H9 (cell line): ENCODE measurements around the gene AFAP1L2. TPM values are rescaled to one million over a fixed set of nuclear protein-coding genes. Genes with fewer than 3 reads are reported as not detected.

Source experiments
- DNase-seq: peaks from one replicate; pipeline ENCODE4 v3.0.0-alpha.2; 2017
- H2AFZ ChIP-seq: one replicate; pipeline ENCODE4 v1.6.1; 2013; ENCODE audit warnings: mild to moderate bottlenecking, low read length, control low read depth, moderate library complexity
- H2AK5ac ChIP-seq: 2 replicates; pipeline ENCODE4 v1.6.1; 2013; ENCODE audit warnings: low read length, control low read depth, mixed read lengths; ENCODE audit not compliant: insufficient read length
- H2BK120ac ChIP-seq: one replicate; pipeline ENCODE4 v1.6.1; 2013; ENCODE audit warnings: low read depth, mild to moderate bottlenecking, low read length, control low read depth, inconsistent platforms; ENCODE audit not compliant: poor library complexity, severe bottlenecking
- H2BK12ac ChIP-seq: 2 replicates; pipeline ENCODE4 v1.6.1; 2013; ENCODE audit warnings: low read length, control low read depth, mixed read lengths, low read depth; ENCODE audit not compliant: insufficient read length
- H2BK15ac ChIP-seq: 2 replicates; pipeline ENCODE4 v1.6.1; 2013; ENCODE audit warnings: low read depth, low read length, control low read depth
- H2BK20ac ChIP-seq: one replicate; pipeline ENCODE4 v1.6.1; 2013; ENCODE audit warnings: low read depth, mild to moderate bottlenecking, low read length, control low read depth, inconsistent platforms; ENCODE audit not compliant: poor library complexity, severe bottlenecking
- H2BK5ac ChIP-seq: 2 replicates; pipeline ENCODE4 v1.6.1; 2013; ENCODE audit warnings: low read length, control low read depth, mixed read lengths; ENCODE audit not compliant: insufficient read length
- H3K14ac ChIP-seq: 2 replicates; pipeline ENCODE4 v1.6.1; 2013; ENCODE audit warnings: low read length, control low read depth; ENCODE audit not compliant: insufficient read depth
- H3K18ac ChIP-seq: 2 replicates; pipeline ENCODE4 v1.6.1; 2013; ENCODE audit warnings: low read depth, mild to moderate bottlenecking, mixed read lengths, low read length, control low read depth; ENCODE audit not compliant: insufficient read length
- H3K23ac ChIP-seq: 2 replicates; pipeline ENCODE4 v1.6.1; 2013; ENCODE audit warnings: low read length, control low read depth, mixed read lengths, low read depth; ENCODE audit not compliant: insufficient read length
- H3K23me2 ChIP-seq: 2 replicates; pipeline ENCODE4 v1.6.1; 2013; ENCODE audit warnings: low read depth, mild to moderate bottlenecking, mixed read lengths, low read length, control low read depth; ENCODE audit not compliant: insufficient read length, poor library complexity, severe bottlenecking
- H3K27ac ChIP-seq: 2 replicates; pipeline ENCODE4 v1.5.1; 2013; ENCODE audit warnings: low read length, control low read depth, mixed read lengths, low read depth; ENCODE audit not compliant: insufficient read length
- H3K27me3 ChIP-seq: 2 replicates; pipeline ENCODE4 v1.6.1; 2013; ENCODE audit warnings: low read length, control low read depth, inconsistent platforms; ENCODE audit not compliant: insufficient read depth
- H3K4ac ChIP-seq: 2 replicates; pipeline ENCODE4 v1.6.1; 2013; ENCODE audit warnings: low read depth, mild to moderate bottlenecking, control low read depth, inconsistent platforms, low read length, moderate library complexity
- H3K4me1 ChIP-seq: 2 replicates; pipeline ENCODE4 v1.6.1; 2013; ENCODE audit warnings: low read length, control low read depth, inconsistent platforms; ENCODE audit not compliant: insufficient read depth
- H3K4me2 ChIP-seq: 2 replicates; pipeline ENCODE4 v1.6.1; 2013; ENCODE audit warnings: low read length, control low read depth, mixed read lengths; ENCODE audit not compliant: insufficient read length, insufficient read depth
- H3K56ac ChIP-seq: 2 replicates; pipeline ENCODE4 v1.6.1; 2013; ENCODE audit warnings: low read depth, mild to moderate bottlenecking, mixed read lengths, low read length, control low read depth; ENCODE audit not compliant: insufficient read length
- H3K79me1 ChIP-seq: 2 replicates; pipeline ENCODE4 v1.6.1; 2013; ENCODE audit warnings: low read depth, mild to moderate bottlenecking, moderate library complexity, low read length, control low read depth, inconsistent platforms; ENCODE audit not compliant: insufficient read depth, poor library complexity, severe bottlenecking
- H3K79me2 ChIP-seq: 2 replicates; pipeline ENCODE4 v1.6.1; 2013; ENCODE audit warnings: low read length, control low read depth, inconsistent platforms; ENCODE audit not compliant: insufficient read depth
- H3K9ac ChIP-seq: 2 replicates; pipeline ENCODE4 v1.6.1; 2013; ENCODE audit warnings: low read length, control low read depth, mixed read lengths; ENCODE audit not compliant: insufficient read length; ENCODE audit errors: extremely low read depth
- H3K9me3 ChIP-seq: one replicate; pipeline ENCODE4 v1.6.1; 2013; ENCODE audit warnings: low read depth, low read length, inconsistent platforms; ENCODE audit not compliant: control insufficient read depth
- H3T11ph ChIP-seq: one replicate; pipeline ENCODE4 v1.6.1; 2013; ENCODE audit warnings: mild to moderate bottlenecking, low read length, control low read depth, inconsistent platforms
- H4K20me1 ChIP-seq: one replicate; pipeline ENCODE4 v1.6.1; 2013; ENCODE audit not compliant: control insufficient read depth, insufficient read length, insufficient read depth
- H4K5ac ChIP-seq: 2 replicates; pipeline ENCODE4 v1.6.1; 2013; ENCODE audit warnings: low read depth, mild to moderate bottlenecking, mixed read lengths, low read length, control low read depth; ENCODE audit not compliant: insufficient read length
- H4K8ac ChIP-seq: replicated peaks from 2 replicates; pipeline ENCODE4 v1.6.1; 2013; ENCODE audit warnings: low read length, control low read depth, mixed read lengths, low read depth; ENCODE audit not compliant: insufficient read length
- H4K91ac ChIP-seq: 2 replicates; pipeline ENCODE4 v1.6.1; 2013; ENCODE audit warnings: low read depth, mild to moderate bottlenecking, moderate library complexity, mixed read lengths, low read length, control low read depth; ENCODE audit not compliant: insufficient read length
- H3K27ac Mint-ChIP-seq, 3 experiments: 2 replicates in 2 of 3; 3 replicates in 1 of 3; pipeline ENCODE4 v1.8.0; 2020 to 2021; ENCODE audit warnings: mixed read lengths in 3 of 3, mild to moderate bottlenecking in 1 of 3, moderate library complexity in 1 of 3
- H3K27me3 Mint-ChIP-seq: 2 replicates; pipeline ENCODE4 v1.8.0; 2021; ENCODE audit warnings: low read depth, mild to moderate bottlenecking, moderate library complexity, mixed read lengths
- H3K36me3 Mint-ChIP-seq, 3 experiments: 2 replicates in 2 of 3; 3 replicates in 1 of 3; pipeline ENCODE4 v1.8.0; 2020 to 2021; ENCODE audit warnings: low read depth in 3 of 3, mixed read lengths in 3 of 3; ENCODE audit not compliant: insufficient read depth in 1 of 3
- H3K4me1 Mint-ChIP-seq, 2 experiments: 2 replicates each; pipeline ENCODE4 v1.8.0; 2020; ENCODE audit warnings: mixed read lengths in 2 of 2
- H3K4me3 Mint-ChIP-seq, 2 experiments: 2 replicates in 1 of 2; 3 replicates in 1 of 2; pipeline ENCODE4 v1.8.0; 2020 to 2021; ENCODE audit warnings: mild to moderate bottlenecking in 2 of 2, mixed read lengths in 2 of 2, moderate library complexity in 1 of 2
- H3K9me3 Mint-ChIP-seq, 2 experiments: 2 replicates in 1 of 2; 3 replicates in 1 of 2; pipeline ENCODE4 v1.8.0; 2020; ENCODE audit warnings: mild to moderate bottlenecking in 2 of 2, mixed read lengths in 2 of 2, moderate library complexity in 1 of 2
- CTCF ChIP-seq: fragments of 200-600 bp; sonication (generic); conservative IDR thresholded peaks from 3 replicates; pipeline ENCODE4 v1.8.0; 2021; ENCODE audit warnings: antibody characterized with exemption, mild to moderate bottlenecking
- WGBS: extraction: QIAGEN DNeasy Blood & Tissue Kit; methylation state at CpG from one replicate; pipeline ENCODE4 v1.1.7; 2013; ENCODE audit warnings: missing lambda C conversion rate, low lambda C conversion rate, mixed read lengths; ENCODE audit not compliant: insufficient read length; ENCODE audit errors: extremely low coverage; 5-methylcytosine and 5-hydroxymethylcytosine counted together
- total RNA-seq: library from RNA; stranded (reverse); gene quantifications from 2 replicates; pipeline ENCODE4 v1.2.1, GENCODE V29; 2021

The AFAP1L2 gene
- total RNA-seq, 1 experiment from 2014 or later: 0.77 TPM

GRCh38 chr10:114379631-114380041 is 24.7 kb downstream of the AFAP1L2 start:
- Histone ChIP-seq H2AFZ (no peak overlapping the region), H2BK120ac (no peak overlapping the region), H3K4ac (no peak overlapping the region), H2AK5ac (no peak overlapping the region), H3K23ac (no peak overlapping the region), H3K9ac (no peak overlapping the region), H2BK5ac (no peak overlapping the region), H3K9me3 (no peaks in the 10 kb centered on the region), H3K23me2 (no peaks in the 10 kb centered on the region), H3K4me2 (no peak overlapping the region), H2BK20ac (no peak overlapping the region), H3K56ac (no peak overlapping the region), H4K20me1 (no peaks in the 10 kb centered on the region), H3T11ph (no peak overlapping the region), H3K27me3 (no peaks in the 10 kb centered on the region), H2BK15ac (no peak overlapping the region), H3K4me1 (no peaks in the 10 kb centered on the region), H2BK12ac (no peak overlapping the region), H3K14ac (no peak overlapping the region), H3K79me1 (no peaks in the 10 kb centered on the region), H3K79me2 (no peaks in the 10 kb centered on the region), H4K91ac (no peak overlapping the region), H3K27ac (no peak overlapping the region), H4K8ac (no peak overlapping the region), H4K5ac (no peak overlapping the region), H3K18ac (no peak overlapping the region)
- TF ChIP-seq CTCF: no peak
- H3K4me3 Mint-ChIP-seq: no peak overlapping the region
- peaks cover 10% of the 10 kb centered on the region; the same call in 1 of the 2 replicates for H3K27me3 Mint-ChIP-seq
- DNase-seq: no peak
- H3K4me1 Mint-ChIP-seq: no peaks in the 10 kb centered on the region
- no CpG with 5 or more reads among the region's 4 CpGs for WGBS
- no peaks in the 10 kb centered on the region for H3K36me3 Mint-ChIP-seq
- no peaks in the 10 kb centered on the region for H3K9me3 Mint-ChIP-seq
- no peak overlapping the region for H3K27ac Mint-ChIP-seq
